NCI-H1436 treated with DMSO at 0.1 percent for 48 hours (cell line): Measurements from ENCODE around the gene FBXL7.

Source experiments
- DNase-seq: peaks from one replicate; lab custom pipeline; 2025; lab: John Stamatoyannopoulos, UW

FBXL7 gene

GRCh38 chr5:15772131-15772530 is 272.2 kb downstream of the FBXL7 start:
- DNase-seq = no peak

GRCh38 chr5:15774632-15775031 is 274.7 kb downstream of the FBXL7 start:
- no peak for DNase-seq

GRCh38 chr5:15776346-15776745 is 276.4 kb downstream of the FBXL7 start:
- DNase-seq = no peak

- DNase-seq = no peak
Observed at GRCh38 chr5:15783734-15784133, 283.8 kb downstream of the FBXL7 start.

GRCh38 chr5:15785531-15785981 is 285.6 kb downstream of the FBXL7 start:
- no peak for DNase-seq

GRCh38 chr5:15786326-15786725 is 286.3 kb downstream of the FBXL7 start:
- no peak for DNase-seq

- no peak for DNase-seq
Observed at GRCh38 chr5:15786884-15787283, 286.9 kb downstream of the FBXL7 start.

- no peak for DNase-seq
Observed at GRCh38 chr5:15787681-15788080, 287.7 kb downstream of the FBXL7 start.

- no peak for DNase-seq
Observed at GRCh38 chr5:15789642-15790041, 289.7 kb downstream of the FBXL7 start.

- no peak for DNase-seq
Observed at GRCh38 chr5:15790446-15791018, 290.6 kb downstream of the FBXL7 start.

GRCh38 chr5:15791274-15791673 is 291.3 kb downstream of the FBXL7 start:
- no peak for DNase-seq

GRCh38 chr5:15791859-15792258 is 291.9 kb downstream of the FBXL7 start:
- no peak for DNase-seq

- DNase-seq = no peak
Observed at GRCh38 chr5:15794052-15794985, 294.3 kb downstream of the FBXL7 start.

GRCh38 chr5:15796096-15796495 is 296.1 kb downstream of the FBXL7 start:
- DNase-seq = no peak

- no peak for DNase-seq
Observed at GRCh38 chr5:15796557-15796956, 296.6 kb downstream of the FBXL7 start.

GRCh38 chr5:15797116-15797515 is 297.1 kb downstream of the FBXL7 start:
- DNase-seq = no peak

- DNase-seq = no peak
Observed at GRCh38 chr5:15798006-15798405, 298.0 kb downstream of the FBXL7 start.

GRCh38 chr5:15799014-15799413 is 299.0 kb downstream of the FBXL7 start:
- no peak for DNase-seq

GRCh38 chr5:15799612-15800011 is 299.6 kb downstream of the FBXL7 start:
- no peak for DNase-seq

- DNase-seq = no peak
Observed at GRCh38 chr5:15803280-15803679, 303.3 kb downstream of the FBXL7 start.

- no peak for DNase-seq
Observed at GRCh38 chr5:15806613-15807012, 306.6 kb downstream of the FBXL7 start.

GRCh38 chr5:15807248-15807647 is 307.3 kb downstream of the FBXL7 start:
- no peak for DNase-seq

GRCh38 chr5:15807871-15808270 is 307.9 kb downstream of the FBXL7 start:
- DNase-seq = no peak
